ENCODE results near the gene GTF3C1. TPM values are rescaled to one million over a fixed set of nuclear protein-coding genes. Genes with fewer than 3 reads are reported as not detected.

GTF3C1 gene
- total and polyA plus RNA-seq, 4 donors = 15.3 to 28.0 (median 22.2) TPM

GRCh38 chr16:27547851-27548250 lies 1.9 kb downstream of the GTF3C1 start:
- H3K4me1 ChIP-seq (ENCODE audit: control insufficient read depth in 4 of 4, insufficient read depth in 4 of 4, low read length in 3 of 4) = peaks cover 9 to 20% (median 16%) of the 10 kb centered on the region in 4 donors
- H3K27ac ChIP-seq (ENCODE audit: low read depth in 1 of 2, low read length in 2 of 2) = no peak overlapping the region
- no peaks in the 10 kb centered on the region for H3K27me3 ChIP-seq (ENCODE audit: control insufficient read depth in 4 of 4, insufficient read depth in 4 of 4, low read length in 3 of 4)
- WGBS = 91% methylated on average over 2 of the region's 2 CpGs
- no peak overlapping the region for H3K4me3 ChIP-seq (ENCODE audit: low read depth in 1 of 3, low read length in 3 of 3)
- H3K9me3 ChIP-seq (ENCODE audit: control insufficient read depth in 4 of 4, low read length in 3 of 4) = no peaks in the 10 kb centered on the region
- peaks cover 6 to 25% (median 18%) of the 10 kb centered on the region in 4 donors for H3K36me3 ChIP-seq (ENCODE audit: control insufficient read depth in 4 of 4, insufficient read depth in 3 of 4, low read depth in 1 of 4, low read length in 3 of 4)
- H3K9ac ChIP-seq (ENCODE audit: low read depth in 1 of 2, low read length in 2 of 2) = no peak overlapping the region
- no peak for DNase-seq (ENCODE audit: low spot score)
- no peak for TF ChIP-seq HNF4G (IDR thresholded peaks at IDR 0.05)

GRCh38 chr16:27547134-27547533 lies 2.6 kb downstream of the GTF3C1 start:
- no peaks in the 10 kb centered on the region for H3K9me3 ChIP-seq (ENCODE audit: control insufficient read depth in 4 of 4, low read length in 3 of 4)
- no peak for TF ChIP-seq FOXA1 (IDR thresholded peaks at IDR 0.05)
- H3K36me3 ChIP-seq (ENCODE audit: control insufficient read depth in 4 of 4, insufficient read depth in 3 of 4, low read depth in 1 of 4, low read length in 3 of 4) = peaks cover 6 to 33% (median 24%) of the 10 kb centered on the region in 4 donors
- H3K9ac ChIP-seq (ENCODE audit: low read depth in 1 of 2, low read length in 2 of 2) = no peak overlapping the region
- no peaks in the 10 kb centered on the region for H3K27me3 ChIP-seq (ENCODE audit: control insufficient read depth in 4 of 4, insufficient read depth in 4 of 4, low read length in 3 of 4)
- no peak for DNase-seq (ENCODE audit: low spot score)
- H3K4me1 ChIP-seq (ENCODE audit: control insufficient read depth in 4 of 4, insufficient read depth in 4 of 4, low read length in 3 of 4) = peaks cover 9 to 20% (median 16%) of the 10 kb centered on the region in 4 donors
- no peak overlapping the region for H3K4me3 ChIP-seq (ENCODE audit: low read depth in 1 of 3, low read length in 3 of 3)
- 85% methylated on average over 4 of the region's 4 CpGs for WGBS
- no peak overlapping the region for H3K27ac ChIP-seq (ENCODE audit: low read depth in 1 of 2, low read length in 2 of 2)

- DNase-seq (ENCODE audit: low spot score) = no peak
- Histone ChIP-seq H3K27ac (ENCODE audit: low read depth in 1 of 2, low read length in 2 of 2) (no peak overlapping the region), H3K9me3 (ENCODE audit: control insufficient read depth in 4 of 4, low read length in 3 of 4) (peaks cover 0 to 2% (median 0%) of the 10 kb centered on the region in 4 donors), H3K9ac (ENCODE audit: low read depth in 1 of 2, low read length in 2 of 2) (no peak overlapping the region), H3K36me3 (ENCODE audit: control insufficient read depth in 4 of 4, insufficient read depth in 3 of 4, low read depth in 1 of 4, low read length in 3 of 4) (peaks cover 12 to 57% (median 44%) of the 10 kb centered on the region in 4 donors), H3K27me3 (ENCODE audit: control insufficient read depth in 4 of 4, insufficient read depth in 4 of 4, low read length in 3 of 4) (no peaks in the 10 kb centered on the region), H3K4me3 (ENCODE audit: low read depth in 1 of 3, low read length in 3 of 3) (no peak overlapping the region), H3K4me1 (ENCODE audit: control insufficient read depth in 4 of 4, insufficient read depth in 4 of 4, low read length in 3 of 4) (peaks cover 3 to 10% (median 7%) of the 10 kb centered on the region in 4 donors)
- WGBS = 94% methylated on average over 4 of the region's 4 CpGs
- TF ChIP-seq SP1 (IDR thresholded peaks at IDR 0.05) (no peak), CTCF (IDR thresholded peaks at IDR 0.05; ENCODE audit: low read depth, low read length, missing input control) (no peak), ZBTB33 (IDR thresholded peaks at IDR 0.05) (no peak), EGR1 (IDR thresholded peaks at IDR 0.05; ENCODE audit: low read depth in 2 of 2) (no peak), TAF1 (conservative IDR thresholded peaks at IDR 0.05) (no peak), RAD21 (IDR thresholded peaks at IDR 0.05) (no peak)
- TF ChIP-seq, protein P1, sequence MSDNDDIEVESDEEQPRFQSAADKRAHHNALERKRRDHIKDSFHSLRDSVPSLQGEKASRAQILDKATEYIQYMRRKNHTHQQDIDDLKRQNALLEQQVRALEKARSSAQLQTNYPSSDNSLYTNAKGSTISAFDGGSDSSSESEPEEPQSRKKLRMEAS (IDR thresholded peaks at IDR 0.05) = no peak
- TF ChIP-seq, protein P2, sequence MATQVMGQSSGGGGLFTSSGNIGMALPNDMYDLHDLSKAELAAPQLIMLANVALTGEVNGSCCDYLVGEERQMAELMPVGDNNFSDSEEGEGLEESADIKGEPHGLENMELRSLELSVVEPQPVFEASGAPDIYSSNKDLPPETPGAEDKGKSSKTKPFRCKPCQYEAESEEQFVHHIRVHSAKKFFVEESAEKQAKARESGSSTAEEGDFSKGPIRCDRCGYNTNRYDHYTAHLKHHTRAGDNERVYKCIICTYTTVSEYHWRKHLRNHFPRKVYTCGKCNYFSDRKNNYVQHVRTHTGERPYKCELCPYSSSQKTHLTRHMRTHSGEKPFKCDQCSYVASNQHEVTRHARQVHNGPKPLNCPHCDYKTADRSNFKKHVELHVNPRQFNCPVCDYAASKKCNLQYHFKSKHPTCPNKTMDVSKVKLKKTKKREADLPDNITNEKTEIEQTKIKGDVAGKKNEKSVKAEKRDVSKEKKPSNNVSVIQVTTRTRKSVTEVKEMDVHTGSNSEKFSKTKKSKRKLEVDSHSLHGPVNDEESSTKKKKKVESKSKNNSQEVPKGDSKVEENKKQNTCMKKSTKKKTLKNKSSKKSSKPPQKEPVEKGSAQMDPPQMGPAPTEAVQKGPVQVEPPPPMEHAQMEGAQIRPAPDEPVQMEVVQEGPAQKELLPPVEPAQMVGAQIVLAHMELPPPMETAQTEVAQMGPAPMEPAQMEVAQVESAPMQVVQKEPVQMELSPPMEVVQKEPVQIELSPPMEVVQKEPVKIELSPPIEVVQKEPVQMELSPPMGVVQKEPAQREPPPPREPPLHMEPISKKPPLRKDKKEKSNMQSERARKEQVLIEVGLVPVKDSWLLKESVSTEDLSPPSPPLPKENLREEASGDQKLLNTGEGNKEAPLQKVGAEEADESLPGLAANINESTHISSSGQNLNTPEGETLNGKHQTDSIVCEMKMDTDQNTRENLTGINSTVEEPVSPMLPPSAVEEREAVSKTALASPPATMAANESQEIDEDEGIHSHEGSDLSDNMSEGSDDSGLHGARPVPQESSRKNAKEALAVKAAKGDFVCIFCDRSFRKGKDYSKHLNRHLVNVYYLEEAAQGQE (IDR thresholded peaks at IDR 0.05) = no peak
Observed at GRCh38 chr16:27544671-27545070, 5.0 kb downstream of the GTF3C1 start.

Data from liver (tissue), 9 donors.